ENCODE measurements around the gene IL1RAPL1.

DNA sequence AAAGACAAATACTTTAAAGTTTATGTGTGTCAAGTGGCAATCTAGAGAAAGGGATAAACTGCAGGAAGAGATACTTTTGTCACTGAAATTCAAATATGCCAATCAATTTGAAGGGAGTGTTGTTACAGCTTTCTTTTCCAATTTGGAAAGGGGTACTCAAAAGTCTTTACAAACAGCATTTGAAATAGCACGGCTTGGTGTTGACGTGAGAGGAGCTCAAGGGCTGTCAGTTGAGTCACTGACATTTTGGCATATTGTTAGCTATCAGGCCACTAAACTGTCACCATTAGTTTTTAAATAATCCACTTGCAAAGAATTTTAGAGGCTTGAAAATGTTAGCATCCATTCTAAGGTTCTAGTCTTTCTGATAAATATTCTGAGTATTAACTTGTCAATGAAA lies 698.4 kb downstream of the IL1RAPL1 start:
- TF ChIP-seq, protein P1, sequence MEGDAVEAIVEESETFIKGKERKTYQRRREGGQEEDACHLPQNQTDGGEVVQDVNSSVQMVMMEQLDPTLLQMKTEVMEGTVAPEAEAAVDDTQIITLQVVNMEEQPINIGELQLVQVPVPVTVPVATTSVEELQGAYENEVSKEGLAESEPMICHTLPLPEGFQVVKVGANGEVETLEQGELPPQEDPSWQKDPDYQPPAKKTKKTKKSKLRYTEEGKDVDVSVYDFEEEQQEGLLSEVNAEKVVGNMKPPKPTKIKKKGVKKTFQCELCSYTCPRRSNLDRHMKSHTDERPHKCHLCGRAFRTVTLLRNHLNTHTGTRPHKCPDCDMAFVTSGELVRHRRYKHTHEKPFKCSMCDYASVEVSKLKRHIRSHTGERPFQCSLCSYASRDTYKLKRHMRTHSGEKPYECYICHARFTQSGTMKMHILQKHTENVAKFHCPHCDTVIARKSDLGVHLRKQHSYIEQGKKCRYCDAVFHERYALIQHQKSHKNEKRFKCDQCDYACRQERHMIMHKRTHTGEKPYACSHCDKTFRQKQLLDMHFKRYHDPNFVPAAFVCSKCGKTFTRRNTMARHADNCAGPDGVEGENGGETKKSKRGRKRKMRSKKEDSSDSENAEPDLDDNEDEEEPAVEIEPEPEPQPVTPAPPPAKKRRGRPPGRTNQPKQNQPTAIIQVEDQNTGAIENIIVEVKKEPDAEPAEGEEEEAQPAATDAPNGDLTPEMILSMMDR (IDR thresholded peaks at IDR 0.05; ENCODE audit: low read depth, low read length), result no peak
- TF ChIP-seq, protein P2, sequence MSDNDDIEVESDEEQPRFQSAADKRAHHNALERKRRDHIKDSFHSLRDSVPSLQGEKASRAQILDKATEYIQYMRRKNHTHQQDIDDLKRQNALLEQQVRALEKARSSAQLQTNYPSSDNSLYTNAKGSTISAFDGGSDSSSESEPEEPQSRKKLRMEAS (IDR thresholded peaks at IDR 0.05; ENCODE audit: low read depth, low read length), result no peak
- TF ChIP-seq POLR2A (IDR thresholded peaks at IDR 0.05; ENCODE audit: extremely low read depth, insufficient read length) (no peak), MYC (IDR thresholded peaks at IDR 0.05; ENCODE audit: low read depth, low read length) (no peak)

Data from NB4 (cell line).